ENCODE measurements around the gene LCN2. TPM values are rescaled to one million over a fixed set of nuclear protein-coding genes. Genes with fewer than 3 reads are reported as not detected.
A peak's percentile ranks its signal among the peaks of the same experiment; 100 is the strongest.

The LCN2 gene
- total and polyA plus RNA-seq, 9 of the 15 experiments (the other 6 are each of a cell fraction or from before 2014, with no cell fraction given), result 0.10 to 1.2 (median 0.44) TPM; not detected in 1

- TF ChIP-seq ARID4B (CRISPR knock-in tag; IDR thresholded peaks at IDR 0.05) (no peak), ZNF316 (IDR thresholded peaks at IDR 0.05) (no peak), KLF13 (tag; IDR thresholded peaks at IDR 0.05; ENCODE audit: borderline replicate concordance, low read depth) (0 out of 2 replicates have a peak, but pooled peaks have one; percentile 44), MAZ (CRISPR knock-in tag; conservative IDR thresholded peaks at IDR 0.05 in 1 of 2, IDR thresholded peaks at IDR 0.05 in 1 of 2) (no peak), SMARCA5 (IDR thresholded peaks at IDR 0.05) (peak; percentile 96; the same call in 1 of the 2 replicates), ZZZ3 (IDR thresholded peaks at IDR 0.05) (no peak), ATF7 (IDR thresholded peaks at IDR 0.05) (no peak), TRIM24 (IDR thresholded peaks at IDR 0.05) (no peak), CBX3 (IDR thresholded peaks at IDR 0.05; ENCODE audit: borderline replicate concordance in 1 of 2, low read length in 2 of 2) (peak in 1 of 2 experiments; percentile 57; a peak in 1 of 3 replicates), BHLHE40 (IDR thresholded peaks at IDR 0.05; ENCODE audit: low read length) (no peak), ZNF318 (IDR thresholded peaks at IDR 0.05; ENCODE audit: borderline replicate concordance in 1 of 2, low read depth in 1 of 2) (no peak), ZBTB17 (CRISPR knock-in tag; IDR thresholded peaks at IDR 0.05) (no peak), SMAD3 (CRISPR knock-in tag; conservative IDR thresholded peaks at IDR 0.05) (no peak), CREM (IDR thresholded peaks at IDR 0.05; ENCODE audit: low read depth) (no peak), HCFC1 (IDR thresholded peaks at IDR 0.05; ENCODE audit: low read depth, low read length) (0 out of 2 replicates have a peak, but pooled peaks have one; percentile 2), ZEB2 (IDR thresholded peaks at IDR 0.05) (no peak)
These were observed 13.8 kb downstream of the LCN2 start (continued) for GRCh38 chr9:128163027-128163515.
